ENCODE measurements around the gene SETBP1. TPM values are rescaled to one million over a fixed set of nuclear protein-coding genes. Genes with fewer than 3 reads are reported as not detected.

The SETBP1 gene
- total RNA-seq, 1 donor from 2014 or later = 12.4 TPM

- no peak overlapping the region for H3K27ac Mint-ChIP-seq (ENCODE audit: unreplicated experiment)
- DNase-seq (ENCODE audit: low read depth) = no peak
- H3K27ac ChIP-seq (ENCODE audit: low read depth, low read length) = no peak overlapping the region
- H3K79me2 ChIP-seq (ENCODE audit: insufficient read depth, low read length) = no peaks in the 10 kb centered on the region
- no peak overlapping the region for H3K9ac ChIP-seq (ENCODE audit: low read length)
- no peak for FAIRE-seq
- H3K36me3 Mint-ChIP-seq (ENCODE audit: low read depth, unreplicated experiment) = no peaks in the 10 kb centered on the region
- H3K4me3 ChIP-seq (ENCODE audit: insufficient read depth, low read depth, low read length) = no peak overlapping the region
- no peak overlapping the region for H3K4me3 Mint-ChIP-seq (ENCODE audit: unreplicated experiment)
- no peaks in the 10 kb centered on the region for H4K20me1 ChIP-seq (ENCODE audit: insufficient read depth, low read length)
- no peak for TF ChIP-seq CTCF (IDR thresholded peaks at IDR 0.05; ENCODE audit: insufficient read depth, low read depth, low read length)
- no peak for TF ChIP-seq EZH2 (IDR thresholded peaks at IDR 0.05; ENCODE audit: insufficient read depth, low read length)
- peaks cover 3% of the 10 kb centered on the region for H3K27me3 Mint-ChIP-seq (ENCODE audit: low read depth, unreplicated experiment)
- no peaks in the 10 kb centered on the region for H3K4me1 Mint-ChIP-seq (ENCODE audit: low read depth, unreplicated experiment)
- no peaks in the 10 kb centered on the region for H3K9me3 Mint-ChIP-seq (ENCODE audit: unreplicated experiment)
- H3K27me3 ChIP-seq (ENCODE audit: insufficient read depth, low read length) = no peaks in the 10 kb centered on the region
- H2AFZ ChIP-seq (ENCODE audit: low read depth, low read length) = no peak overlapping the region
- H3K9me3 ChIP-seq (ENCODE audit: insufficient read depth, low read depth, low read length) = no peaks in the 10 kb centered on the region
- H3K36me3 ChIP-seq (ENCODE audit: insufficient read depth, low read length) = no peaks in the 10 kb centered on the region
- H3K4me1 ChIP-seq (ENCODE audit: insufficient read depth, low read length) = no peaks in the 10 kb centered on the region
- no peak overlapping the region for H3K4me2 ChIP-seq (ENCODE audit: low read length)
Measured at GRCh38 chr18:45069546-45069945, 388.9 kb downstream of the SETBP1 start.

- H3K27ac ChIP-seq (ENCODE audit: low read depth, low read length) = no peak overlapping the region
- Mint-ChIP-seq H3K4me3 (ENCODE audit: unreplicated experiment) (no peak overlapping the region), H3K27me3 (ENCODE audit: low read depth, unreplicated experiment) (peaks cover 3% of the 10 kb centered on the region), H3K9me3 (ENCODE audit: unreplicated experiment) (no peaks in the 10 kb centered on the region), H3K4me1 (ENCODE audit: low read depth, unreplicated experiment) (no peaks in the 10 kb centered on the region), H3K27ac (ENCODE audit: unreplicated experiment) (no peak overlapping the region), H3K36me3 (ENCODE audit: low read depth, unreplicated experiment) (no peaks in the 10 kb centered on the region)
- H3K36me3 ChIP-seq (ENCODE audit: insufficient read depth, low read length) = no peaks in the 10 kb centered on the region
- no peak for FAIRE-seq
- H3K79me2 ChIP-seq (ENCODE audit: insufficient read depth, low read length) = no peaks in the 10 kb centered on the region
- no peaks in the 10 kb centered on the region for H3K27me3 ChIP-seq (ENCODE audit: insufficient read depth, low read length)
- H4K20me1 ChIP-seq (ENCODE audit: insufficient read depth, low read length) = no peaks in the 10 kb centered on the region
- no peak for DNase-seq (ENCODE audit: low read depth)
- no peak for TF ChIP-seq CTCF (IDR thresholded peaks at IDR 0.05; ENCODE audit: insufficient read depth, low read depth, low read length)
- TF ChIP-seq EZH2 (IDR thresholded peaks at IDR 0.05; ENCODE audit: insufficient read depth, low read length) = no peak
- no peak overlapping the region for H3K9ac ChIP-seq (ENCODE audit: low read length)
- no peaks in the 10 kb centered on the region for H3K4me1 ChIP-seq (ENCODE audit: insufficient read depth, low read length)
- no peak overlapping the region for H3K4me2 ChIP-seq (ENCODE audit: low read length)
- no peak overlapping the region for H2AFZ ChIP-seq (ENCODE audit: low read depth, low read length)
- H3K9me3 ChIP-seq (ENCODE audit: insufficient read depth, low read depth, low read length) = no peaks in the 10 kb centered on the region
- H3K4me3 ChIP-seq (ENCODE audit: insufficient read depth, low read depth, low read length) = no peak overlapping the region
Measured at GRCh38 chr18:45071956-45072355, 391.3 kb downstream of the SETBP1 start.

GRCh38 chr18:45073556-45073955, 392.9 kb downstream of the SETBP1 start:
- TF ChIP-seq CTCF (IDR thresholded peaks at IDR 0.05; ENCODE audit: insufficient read depth, low read depth, low read length) (no peak), EZH2 (IDR thresholded peaks at IDR 0.05; ENCODE audit: insufficient read depth, low read length) (no peak)
- no peak overlapping the region for H3K27ac Mint-ChIP-seq (ENCODE audit: unreplicated experiment)
- FAIRE-seq = no peak
- no peak overlapping the region for H3K4me3 ChIP-seq (ENCODE audit: insufficient read depth, low read depth, low read length)
- no peaks in the 10 kb centered on the region for H4K20me1 ChIP-seq (ENCODE audit: insufficient read depth, low read length)
- H3K36me3 Mint-ChIP-seq (ENCODE audit: low read depth, unreplicated experiment) = no peaks in the 10 kb centered on the region
- H3K79me2 ChIP-seq (ENCODE audit: insufficient read depth, low read length) = no peaks in the 10 kb centered on the region
- H3K4me1 Mint-ChIP-seq (ENCODE audit: low read depth, unreplicated experiment) = no peaks in the 10 kb centered on the region
- H3K4me3 Mint-ChIP-seq (ENCODE audit: unreplicated experiment) = no peak overlapping the region
- no peaks in the 10 kb centered on the region for H3K27me3 ChIP-seq (ENCODE audit: insufficient read depth, low read length)
- DNase-seq (ENCODE audit: low read depth) = no peak
- peaks cover 3% of the 10 kb centered on the region for H3K27me3 Mint-ChIP-seq (ENCODE audit: low read depth, unreplicated experiment)
- H3K9me3 Mint-ChIP-seq (ENCODE audit: unreplicated experiment) = no peaks in the 10 kb centered on the region
- no peak overlapping the region for H3K9ac ChIP-seq (ENCODE audit: low read length)
- H3K36me3 ChIP-seq (ENCODE audit: insufficient read depth, low read length) = no peaks in the 10 kb centered on the region
- H3K27ac ChIP-seq (ENCODE audit: low read depth, low read length) = no peak overlapping the region
- H2AFZ ChIP-seq (ENCODE audit: low read depth, low read length) = no peak overlapping the region
- H3K9me3 ChIP-seq (ENCODE audit: insufficient read depth, low read depth, low read length) = no peaks in the 10 kb centered on the region
- H3K4me2 ChIP-seq (ENCODE audit: low read length) = no peak overlapping the region
- no peaks in the 10 kb centered on the region for H3K4me1 ChIP-seq (ENCODE audit: insufficient read depth, low read length)

All from astrocyte (in vitro differentiated cells and primary cell).